Activated CD4-positive, alpha-beta T cell treated with anti-CD3 and anti-CD28 coated beads for 1 hour (primary cell): ENCODE results near the gene ARMC8.

Experiments used
- DNase-seq: peaks from one replicate; pipeline ENCODE4 v3.0.0-alpha.2; 2020

The ARMC8 gene

GRCh38 chr3:138200424-138200823 lies 13.3 kb downstream of the ARMC8 start:
- no peak for DNase-seq

GRCh38 chr3:138202945-138203701 lies 16.0 kb downstream of the ARMC8 start:
- DNase-seq = no peak

GRCh38 chr3:138203938-138204337 lies 16.8 kb downstream of the ARMC8 start:
- no peak for DNase-seq

- DNase-seq = no peak
Measured at GRCh38 chr3:138205527-138205926, 18.4 kb downstream of the ARMC8 start.

DNA sequence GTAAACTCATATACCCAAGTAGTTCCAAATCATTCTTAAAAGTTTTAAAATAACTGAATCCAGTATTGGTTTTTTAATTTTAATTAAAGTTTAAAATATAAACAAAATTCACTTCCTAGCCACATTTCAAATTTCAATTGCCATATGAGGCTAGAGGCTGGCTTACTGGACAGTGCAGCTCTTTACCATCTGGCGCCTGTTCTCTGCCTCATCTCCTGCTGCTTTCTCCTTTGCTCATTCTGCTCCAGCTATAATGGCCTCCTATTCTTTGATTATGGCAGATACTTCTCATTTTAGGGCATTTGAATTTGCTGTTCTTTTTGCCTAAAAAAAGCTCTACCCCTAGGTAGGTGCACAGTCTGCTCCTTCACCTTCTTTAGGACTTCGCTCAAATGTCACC lies 19.1 kb downstream of the ARMC8 start:
- DNase-seq = no peak

GRCh38 chr3:138210528-138210927 lies 23.4 kb downstream of the ARMC8 start:
- DNase-seq = no peak

DNA sequence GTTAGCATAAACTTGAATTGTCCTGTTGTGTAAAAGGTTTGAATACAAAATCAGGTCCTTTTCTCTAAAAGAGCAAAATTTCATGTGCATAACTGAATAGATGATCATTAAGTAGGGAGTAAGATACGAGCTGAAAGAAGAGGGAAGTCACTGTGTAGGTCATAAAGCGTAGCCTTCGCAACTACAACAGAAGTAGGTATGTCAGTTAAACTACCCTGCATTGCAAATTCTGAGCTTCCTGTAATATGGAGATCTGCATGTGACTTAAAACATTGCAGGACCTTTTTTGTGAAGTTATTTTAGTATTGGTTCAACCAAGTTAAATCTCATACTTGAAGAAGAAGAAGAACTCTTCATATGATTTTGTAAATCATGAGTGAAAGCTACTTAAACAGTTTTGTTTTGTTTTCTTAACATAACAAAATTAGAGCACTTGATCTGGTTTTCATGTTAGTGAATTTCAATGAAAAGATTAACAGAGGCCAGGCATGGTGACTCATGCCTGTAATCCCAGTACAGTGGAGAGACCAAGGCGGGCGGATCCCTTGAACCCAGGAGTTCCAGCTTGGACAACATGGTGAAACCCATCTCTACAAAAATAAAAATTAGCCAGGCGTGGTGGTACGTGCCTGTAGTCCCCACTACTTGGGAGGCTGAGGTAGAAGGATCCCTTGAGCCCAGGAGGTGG lies 26.4 kb downstream of the ARMC8 start:
- DNase-seq = no peak

DNA sequence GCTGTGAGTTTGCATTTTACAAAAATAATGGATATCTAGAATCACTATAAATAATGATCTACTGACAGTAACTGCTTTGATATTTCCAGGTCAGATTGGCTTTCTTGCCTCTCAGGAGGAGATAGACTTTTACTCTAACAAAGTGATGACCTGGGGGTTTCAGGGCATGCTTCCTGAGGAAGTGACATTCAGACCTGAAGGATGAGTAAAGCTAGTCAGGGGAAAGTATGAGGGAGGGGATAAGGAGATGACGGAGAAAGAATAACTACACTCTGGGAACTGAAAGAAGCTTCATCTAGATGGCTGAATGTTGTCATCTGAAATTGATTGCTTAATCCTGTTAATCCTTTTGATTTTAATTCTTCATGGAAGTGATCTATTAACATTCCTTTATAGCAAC lies 32.2 kb downstream of the ARMC8 start:
- DNase-seq = no peak

GRCh38 chr3:138220242-138220641 lies 33.1 kb downstream of the ARMC8 start:
- DNase-seq = no peak

DNA sequence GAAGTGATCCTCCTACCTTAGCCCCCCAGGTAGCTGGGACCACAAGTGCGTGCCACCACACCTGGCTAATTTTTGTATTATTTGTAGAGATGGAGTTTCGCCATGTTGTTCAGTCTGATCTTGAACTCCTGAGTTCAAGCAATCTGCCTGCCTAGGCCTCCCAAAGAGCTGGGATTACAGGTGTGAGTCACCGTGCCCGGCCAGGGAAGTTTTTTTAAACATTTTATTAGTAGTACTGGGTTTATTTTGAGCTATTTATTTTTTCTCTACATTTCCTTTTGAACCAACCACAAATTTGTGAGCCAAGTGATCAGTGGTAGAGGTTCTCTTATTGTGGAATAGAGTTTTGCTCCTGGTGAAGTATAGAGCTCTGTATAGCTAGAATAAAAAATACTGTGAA lies 33.7 kb downstream of the ARMC8 start:
- no peak for DNase-seq

DNA sequence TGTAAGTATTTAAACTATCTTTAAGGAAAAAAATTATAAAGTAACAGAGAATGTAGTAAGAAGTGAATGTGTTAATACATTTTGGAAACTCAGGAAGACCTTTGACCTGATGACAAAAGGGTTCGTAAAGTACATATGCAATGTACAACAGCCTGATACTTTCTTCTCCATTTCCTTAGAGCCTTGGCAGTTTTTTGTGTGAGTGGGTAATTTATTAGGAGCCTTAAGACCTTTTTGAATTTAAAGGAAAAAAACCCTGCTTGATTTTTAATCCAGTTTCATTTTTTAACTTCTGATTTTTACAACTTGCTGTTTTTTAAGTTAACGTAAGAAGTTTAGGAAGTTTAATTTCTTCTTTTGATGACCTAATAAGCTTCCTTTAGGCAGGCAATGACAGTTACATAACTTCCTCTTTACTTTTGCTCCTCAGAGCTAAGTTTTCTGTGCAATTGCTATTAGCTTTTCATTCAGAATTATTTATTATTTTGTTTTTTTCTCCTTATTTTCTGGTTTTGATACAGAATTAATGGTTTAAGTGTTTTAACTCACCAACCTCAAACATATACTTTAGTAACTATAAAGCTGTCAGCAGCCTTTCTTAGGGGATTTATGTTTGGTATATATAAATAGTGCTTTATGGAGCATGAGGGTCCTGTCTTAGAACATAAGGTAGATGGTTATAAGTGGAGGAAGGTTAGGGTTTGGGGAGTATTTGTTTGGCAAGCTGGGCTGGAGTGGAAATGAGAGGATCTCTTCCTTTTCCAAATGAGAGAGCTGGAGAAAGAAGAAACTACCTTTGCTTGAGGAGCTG lies 35.2 kb downstream of the ARMC8 start:
- no peak for DNase-seq

- DNase-seq = no peak
Measured at GRCh38 chr3:138222942-138223287, 35.8 kb downstream of the ARMC8 start.

DNA sequence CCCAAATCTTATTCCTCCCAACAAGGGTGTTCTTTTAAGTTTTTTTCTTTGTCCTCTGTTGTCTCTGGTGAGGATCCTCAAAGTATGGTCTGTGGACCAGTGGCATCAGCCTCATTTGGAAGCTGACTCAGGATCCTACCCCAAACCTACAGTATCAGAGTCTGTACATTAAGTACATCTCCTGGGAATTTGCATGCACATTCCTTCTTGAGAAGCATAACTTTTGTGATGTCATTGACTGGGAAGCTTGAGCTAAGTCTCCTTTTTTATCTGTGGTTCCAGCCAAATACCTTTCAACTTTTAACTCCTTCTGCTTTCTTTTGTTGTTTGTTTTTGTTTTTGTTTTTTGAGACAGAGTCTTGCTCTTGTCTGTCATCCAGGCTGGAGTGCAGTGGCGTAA lies 40.5 kb downstream of the ARMC8 start:
- DNase-seq = no peak

DNA sequence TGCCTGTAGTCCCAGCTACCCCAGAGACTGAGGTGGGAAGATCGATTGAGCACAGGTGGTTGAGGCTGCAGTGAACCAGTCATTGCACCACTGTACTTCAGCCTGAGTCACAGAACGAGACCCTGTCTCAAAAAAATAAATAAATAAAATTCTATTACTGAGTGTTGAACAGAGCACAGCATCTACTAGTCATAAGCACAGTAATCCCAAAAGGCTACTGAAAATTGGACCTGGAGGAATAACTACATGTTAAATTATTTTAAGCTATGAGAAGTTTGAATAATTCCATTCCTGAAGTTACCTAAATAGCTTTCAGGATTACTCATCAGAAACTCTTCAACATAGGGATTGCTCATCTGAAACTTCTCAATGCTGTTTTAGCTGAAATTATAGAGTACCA lies 43.4 kb downstream of the ARMC8 start:
- DNase-seq = no peak

DNA sequence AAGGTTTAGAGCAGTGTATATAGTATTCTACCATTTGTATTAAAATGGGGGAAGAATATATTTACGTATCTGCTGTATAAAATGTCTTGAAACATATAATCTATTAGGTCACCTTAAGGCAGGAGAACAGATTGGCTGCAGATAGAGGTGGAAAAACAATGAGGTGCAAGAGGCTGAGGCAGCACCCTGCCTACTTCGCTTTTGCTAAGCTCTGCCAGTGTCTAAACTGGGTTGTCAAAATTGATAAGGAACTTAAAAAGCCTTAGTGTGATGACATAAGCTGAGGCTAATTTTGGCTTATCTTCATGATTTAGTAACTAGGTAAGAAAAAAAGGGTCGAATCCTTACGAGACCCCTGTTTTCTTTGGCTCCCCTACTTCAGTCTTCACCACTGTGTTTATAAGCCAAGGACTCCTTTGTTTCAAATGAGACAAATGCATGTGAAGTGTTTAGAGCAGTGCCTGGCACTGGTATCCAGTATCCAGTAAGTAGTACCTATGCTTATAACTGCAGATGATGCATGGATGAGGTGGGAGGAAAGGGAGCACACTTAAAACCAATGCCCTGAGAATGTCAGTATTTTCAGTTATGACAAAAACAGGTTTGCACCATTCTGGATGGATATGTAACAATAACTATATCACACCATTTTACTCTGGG lies 45.7 kb downstream of the ARMC8 start:
- DNase-seq = no peak

- no peak for DNase-seq
Measured at GRCh38 chr3:138234401-138235179, 47.5 kb downstream of the ARMC8 start.

DNA sequence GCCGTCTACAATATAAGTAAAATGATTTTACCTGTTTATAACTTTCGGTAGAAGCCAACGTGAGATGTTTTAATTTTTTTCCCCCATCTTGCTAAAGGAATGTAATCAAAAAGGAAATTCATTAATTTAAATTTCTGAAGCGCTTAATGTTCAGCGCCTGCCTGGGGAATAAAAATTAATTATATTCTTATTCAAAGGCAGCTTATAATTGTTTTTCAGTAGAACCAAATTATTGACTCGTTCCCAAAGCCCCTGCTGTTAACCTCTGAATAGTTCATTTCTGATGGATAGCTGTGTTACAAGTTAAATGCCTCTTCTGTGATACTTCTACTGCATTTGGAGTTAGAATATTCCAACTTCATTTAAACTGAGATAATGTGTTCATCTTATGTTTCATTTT lies 51.6 kb downstream of the ARMC8 start:
- no peak for DNase-seq

GRCh38 chr3:138241061-138241460 lies 54.0 kb downstream of the ARMC8 start:
- no peak for DNase-seq

DNA sequence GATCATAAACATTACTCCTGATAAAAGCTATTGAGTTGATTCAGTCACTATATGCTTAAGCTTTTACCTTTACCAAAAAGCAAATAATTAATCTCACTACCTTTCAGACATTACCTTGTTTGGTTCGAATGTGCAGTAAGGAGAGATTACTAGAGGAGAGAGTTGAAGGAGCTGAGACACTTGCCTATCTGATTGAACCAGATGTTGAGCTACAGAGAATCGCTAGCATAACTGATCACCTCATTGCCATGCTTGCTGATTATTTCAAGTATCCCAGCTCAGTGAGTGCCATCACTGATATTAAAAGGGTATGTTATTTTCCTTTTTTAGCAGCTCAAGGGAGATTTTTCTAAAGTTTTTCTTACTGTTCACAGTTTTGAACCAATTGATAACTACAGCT lies 54.6 kb downstream of the ARMC8 start:
- no peak for DNase-seq

- no peak for DNase-seq
Measured at GRCh38 chr3:138242466-138242865, 55.4 kb downstream of the ARMC8 start.

GRCh38 chr3:138245026-138245425 lies 57.9 kb downstream of the ARMC8 start:
- DNase-seq = no peak

- DNase-seq = no peak
Measured at GRCh38 chr3:138249636-138250035, 62.5 kb downstream of the ARMC8 start.

DNA sequence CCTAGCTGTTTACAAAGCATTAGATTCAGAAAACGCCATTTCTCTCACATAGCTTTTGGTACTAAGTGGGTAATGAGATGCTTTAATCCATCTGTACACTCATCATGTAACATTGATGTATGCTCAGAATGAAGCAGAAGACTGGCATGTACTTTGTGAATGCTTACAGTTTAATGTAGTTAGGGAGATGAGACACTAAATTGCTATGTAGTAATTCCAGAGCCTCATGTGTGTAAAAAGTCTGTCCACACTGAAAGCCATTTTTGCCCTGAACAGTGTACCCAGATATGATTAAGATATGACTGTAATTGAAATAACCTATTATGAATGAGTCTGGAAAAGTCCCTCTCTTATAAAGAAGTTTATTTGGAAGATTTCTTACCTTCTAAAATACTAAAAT lies 66.5 kb downstream of the ARMC8 start:
- no peak for DNase-seq
